HG03045 (cell line): Measurements from ENCODE around the gene HIKESHI.
"Not testable (repeated sequence)": the region's sequence is repeated elsewhere in the genome, so short reads cannot be mapped to it uniquely, and the experiment has no call there.

Source experiments
- ATAC-seq: cut with Tn5 transposase; IDR thresholded peaks from one replicate; pipeline ENCODE4 v1.9.1; 2021; ENCODE audit warnings: mild to moderate bottlenecking, moderate library complexity; ENCODE audit not compliant: unreplicated experiment

Gene HIKESHI

GRCh38 chr11:86292912-86293616 is 9.0 kb upstream of the HIKESHI start:
- ATAC-seq, result peak; percentile 74

- no peak for ATAC-seq
Measured at GRCh38 chr11:86294026-86294425, 8.0 kb upstream of the HIKESHI start.

GRCh38 chr11:86301742-86302091 is 323 bp upstream of the HIKESHI start:
- no peak for ATAC-seq

- ATAC-seq, result no peak
Measured at GRCh38 chr11:86303257-86303656, 1.2 kb downstream of the HIKESHI start.

GRCh38 chr11:86308710-86309109 is 6.7 kb downstream of the HIKESHI start:
- not testable (repeated sequence) for ATAC-seq

GRCh38 chr11:86313793-86314192 is 11.8 kb downstream of the HIKESHI start:
- ATAC-seq, result no peak

- ATAC-seq, result no peak
Measured at GRCh38 chr11:86314636-86315035, 12.6 kb downstream of the HIKESHI start.

GRCh38 chr11:86335131-86335767 is 33.2 kb downstream of the HIKESHI start:
- no peak for ATAC-seq

- no peak for ATAC-seq
Measured at GRCh38 chr11:86337227-86337626, 35.2 kb downstream of the HIKESHI start.

GRCh38 chr11:86341382-86341781 is 39.3 kb downstream of the HIKESHI start:
- ATAC-seq, result no peak

GRCh38 chr11:86346513-86346912 is 44.5 kb downstream of the HIKESHI start:
- no peak for ATAC-seq

GRCh38 chr11:86355256-86355655 is 53.2 kb downstream of the HIKESHI start:
- ATAC-seq, result no peak

- ATAC-seq, result not testable (repeated sequence)
Measured at GRCh38 chr11:86357412-86357811, 55.4 kb downstream of the HIKESHI start.

- ATAC-seq, result no peak
Measured at GRCh38 chr11:86358720-86359119, 56.7 kb downstream of the HIKESHI start.

GRCh38 chr11:86360775-86361395 is 58.8 kb downstream of the HIKESHI start:
- ATAC-seq, result no peak

- no peak for ATAC-seq
Measured at GRCh38 chr11:86363424-86363823, 61.4 kb downstream of the HIKESHI start.

- no peak for ATAC-seq
Measured at GRCh38 chr11:86365546-86365945, 63.5 kb downstream of the HIKESHI start.

GRCh38 chr11:86369668-86370067 is 67.6 kb downstream of the HIKESHI start:
- no peak for ATAC-seq

GRCh38 chr11:86370171-86370570 is 68.1 kb downstream of the HIKESHI start:
- no peak for ATAC-seq

GRCh38 chr11:86370922-86371594 is 69.0 kb downstream of the HIKESHI start:
- ATAC-seq, result no peak

GRCh38 chr11:86372041-86372440 is 70.0 kb downstream of the HIKESHI start:
- ATAC-seq, result no peak

GRCh38 chr11:86372586-86372985 is 70.5 kb downstream of the HIKESHI start:
- ATAC-seq, result no peak
